Heart right ventricle (tissue), 16 donors: Measurements from ENCODE around the gene CXCR5. TPM values are rescaled to one million over a fixed set of nuclear protein-coding genes. Genes with fewer than 3 reads are reported as not detected.

Experiments used
- ATAC-seq, 8 donors: fragments of 200-7000 bp; cut with Tn5 transposase; one replicate each; pipeline ENCODE4 v1.9.1; 2020; ENCODE audit warnings: mild to moderate bottlenecking in 8 of 8, moderate library complexity in 8 of 8, moderate number of reproducible peaks in 1 of 8
- DNase-seq, 2 donors: peaks; one replicate each; pipeline ENCODE4 v3.0.0-alpha.2; 2020
- H3K27ac ChIP-seq, 10 donors: fragments of 200-600 bp; sonication (generic) in 2 of 10; one replicate each; pipeline versions ENCODE4 v1.5.0 to v1.8.0; 2020 to 2022; ENCODE audit warnings: mild to moderate bottlenecking in 3 of 10
- H3K27me3 ChIP-seq, 7 donors: fragments of 200-600 bp; one replicate each; pipeline ENCODE4 v1.8.0; 2021 to 2022; ENCODE audit warnings: mild to moderate bottlenecking in 2 of 7
- H3K36me3 ChIP-seq, 9 donors: fragments of 200-600 bp; sonication (generic) in 1 of 9; one replicate each; pipeline versions ENCODE4 v1.5.0 to v1.8.0; 2020 to 2022; ENCODE audit warnings: mild to moderate bottlenecking in 2 of 9
- H3K4me1 ChIP-seq, 9 donors: fragments of 200-600 bp; sonication (generic) in 1 of 9; one replicate each; pipeline versions ENCODE4 v1.5.0 to v1.8.0; 2020 to 2022; ENCODE audit warnings: mild to moderate bottlenecking in 4 of 9
- H3K4me3 ChIP-seq, 10 donors: fragments of 200-600 bp; sonication (generic) in 2 of 10; one replicate each; pipeline versions ENCODE4 v1.5.0 to v1.8.0; 2020 to 2022; ENCODE audit warnings: mild to moderate bottlenecking in 7 of 10, moderate library complexity in 2 of 10
- H3K9me3 ChIP-seq, 11 donors: fragments of 200-600 bp in 10 of 11; sonication (generic) in 2 of 11; one replicate each; pipeline versions ENCODE4 v1.5.0 to v1.8.0; 2013 to 2022; ENCODE audit warnings: mild to moderate bottlenecking in 2 of 11, control low read depth in 1 of 11, moderate library complexity in 1 of 11
- WGBS, 2 donors: extraction: QIAGEN DNeasy Blood & Tissue Kit; methylation state at CpG; one replicate each; pipeline ENCODE4 v1.1.7; 2013; ENCODE audit warnings: inconsistent platforms in 1 of 2; 5-methylcytosine and 5-hydroxymethylcytosine counted together
- intact Hi-C, 10 donors: fragments of 100-400 bp; cut with DNase I; formaldehyde crosslinking; loops; one replicate each; pipeline versions ENCODE4 v1.11.1 to v1.14.2; 2022
- polyA plus RNA-seq, 2 donors: library from polyadenylated mRNA; stranded (reverse); fragments of 200-250 nt; gene quantifications; one replicate each; pipeline ENCODE4 v1.2.3, GENCODE V29; 2013
- total RNA-seq, 10 donors: library from RNA; stranded (reverse); fragmentation: NEBNext Ultra II Directional in 3 of 10; extraction: Animal tissue kit (Norgen Biotek cat#: 25700) in 3 of 10; gene quantifications; one replicate each; pipeline versions ENCODE4 v1.2.1 to v1.2.4, GENCODE V29; 2021 to 2023
- TF ChIP-seq, protein P1 (sequence below), 9 donors: fragments of 200-600 bp; sonication (generic) in 2 of 9; IDR thresholded peaks; one replicate each; pipeline versions ENCODE4 v1.5.0 to v1.8.0; 2021 to 2022; ENCODE audit warnings: antibody characterized with exemption in 9 of 9, mild to moderate bottlenecking in 5 of 9, moderate library complexity in 1 of 9
- donor health status: Arrhythmogenic right ventricular cardiomyopathy.
- donor health status: ischemic (EF 13 %, LVEDD 7.1; RV severe dilation, severe dysfunction).
- donor health status: healthy with polysubstance abuse.
- donor health status: DM: no; HTN: yes; CAD: no.
- donor health status: DM: no; HTN: no; CAD: no.
- donor health status: ischemic (EF 25% LVEDD 6.9; RV normal size, moderate dysfunction).
- donor health status: ischemic (EF 25% LVEDD 5.7; RV mildly dilated, moderate dysfunction).
- donor health status: healthy.
- donor health status: DM: yes; HTN: yes; CAD: no.
- donor health status: Ischemic cardiomyopathy.
- donor health status: ischemic (EF 35%, LVEDD 5.7; RV mildly dilated, moderate dysfunction).
- donor health status: nonischemic (EF 11% LVEDD 7.7; RV severe dilation, severe dysfunction).
- donor health status: DM: yes; HTN: yes; CAD: no.
- donor health status: PGD.
- donor health status: ischemic (EF 29% LVEDD 5.4; RV normal size, mild dysfunction).
- donor health status: nonischemic (EF 23%, LVEDD 6.1; RV moderate dilation, normal function).

CXCR5 gene
- total and polyA plus RNA-seq, 12 donors: 0.16 to 0.58 (median 0.22) TPM; not detected in 9

DNA sequence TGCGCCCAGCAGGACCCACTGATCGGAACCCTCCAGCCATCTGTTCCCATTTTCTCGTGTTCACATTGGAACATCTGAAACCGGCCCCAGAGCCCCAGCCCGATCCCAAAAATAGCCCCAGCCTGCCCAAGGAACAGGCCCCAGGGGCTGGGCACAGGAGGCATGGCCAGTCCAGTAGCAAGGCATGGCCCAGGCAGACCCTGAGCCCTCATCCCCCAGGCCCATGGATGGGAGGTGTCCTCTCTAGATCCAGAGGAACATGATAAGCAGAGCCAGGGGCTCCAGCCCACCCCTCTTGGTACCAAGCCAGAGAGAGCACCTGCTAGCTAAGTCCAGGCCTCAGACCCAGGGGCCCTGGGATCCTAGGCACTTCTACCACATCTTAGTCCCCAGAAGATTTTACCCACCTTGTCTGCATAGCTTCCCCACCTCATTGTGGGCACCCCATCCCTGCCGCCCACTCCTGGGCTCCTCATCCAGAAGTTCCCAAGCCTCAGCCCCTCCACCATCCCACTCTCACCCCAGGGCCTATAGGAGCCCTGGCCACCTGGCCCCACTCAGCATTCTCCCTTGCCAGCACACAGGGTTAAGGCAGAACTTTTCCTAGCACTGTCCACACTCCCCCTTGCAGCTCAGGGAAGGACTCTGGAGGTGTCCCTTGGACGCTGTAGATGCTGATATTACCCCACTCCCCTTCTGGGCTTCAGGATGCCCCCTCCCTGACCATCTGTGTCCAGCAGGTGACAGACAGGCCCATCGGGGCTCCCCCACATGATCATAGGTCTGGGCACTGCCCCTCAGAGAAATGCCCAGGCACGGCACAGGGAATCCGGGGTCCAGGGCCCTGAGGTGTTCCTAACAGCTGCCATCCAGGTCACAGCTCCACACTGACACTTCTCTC lies 32.5 kb downstream of the CXCR5 start:
- WGBS, 2 donors: 34 to 40% methylated on average over 10 of the region's 10 CpGs
- no peaks in the 10 kb centered on the region for H3K9me3 ChIP-seq
- intact Hi-C loops: no loop called here
- peak overlapping the region in 5 of 10 donors; percentile 1 to 22 (median 12) for H3K4me3 ChIP-seq
- no peaks in the 10 kb centered on the region for H3K36me3 ChIP-seq
- ATAC-seq: no peak
- no peak for DNase-seq
- H3K27me3 ChIP-seq: no peaks in the 10 kb centered on the region
- TF ChIP-seq, protein P1, sequence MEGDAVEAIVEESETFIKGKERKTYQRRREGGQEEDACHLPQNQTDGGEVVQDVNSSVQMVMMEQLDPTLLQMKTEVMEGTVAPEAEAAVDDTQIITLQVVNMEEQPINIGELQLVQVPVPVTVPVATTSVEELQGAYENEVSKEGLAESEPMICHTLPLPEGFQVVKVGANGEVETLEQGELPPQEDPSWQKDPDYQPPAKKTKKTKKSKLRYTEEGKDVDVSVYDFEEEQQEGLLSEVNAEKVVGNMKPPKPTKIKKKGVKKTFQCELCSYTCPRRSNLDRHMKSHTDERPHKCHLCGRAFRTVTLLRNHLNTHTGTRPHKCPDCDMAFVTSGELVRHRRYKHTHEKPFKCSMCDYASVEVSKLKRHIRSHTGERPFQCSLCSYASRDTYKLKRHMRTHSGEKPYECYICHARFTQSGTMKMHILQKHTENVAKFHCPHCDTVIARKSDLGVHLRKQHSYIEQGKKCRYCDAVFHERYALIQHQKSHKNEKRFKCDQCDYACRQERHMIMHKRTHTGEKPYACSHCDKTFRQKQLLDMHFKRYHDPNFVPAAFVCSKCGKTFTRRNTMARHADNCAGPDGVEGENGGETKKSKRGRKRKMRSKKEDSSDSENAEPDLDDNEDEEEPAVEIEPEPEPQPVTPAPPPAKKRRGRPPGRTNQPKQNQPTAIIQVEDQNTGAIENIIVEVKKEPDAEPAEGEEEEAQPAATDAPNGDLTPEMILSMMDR (IDR thresholded peaks at IDR 0.05): no peak
- H3K4me1 ChIP-seq: peaks cover 86 to 99% (median 98%) of the 10 kb centered on the region in 9 donors
- peak overlapping the region; percentile 83 to 98 (median 94) for H3K27ac ChIP-seq

DNA sequence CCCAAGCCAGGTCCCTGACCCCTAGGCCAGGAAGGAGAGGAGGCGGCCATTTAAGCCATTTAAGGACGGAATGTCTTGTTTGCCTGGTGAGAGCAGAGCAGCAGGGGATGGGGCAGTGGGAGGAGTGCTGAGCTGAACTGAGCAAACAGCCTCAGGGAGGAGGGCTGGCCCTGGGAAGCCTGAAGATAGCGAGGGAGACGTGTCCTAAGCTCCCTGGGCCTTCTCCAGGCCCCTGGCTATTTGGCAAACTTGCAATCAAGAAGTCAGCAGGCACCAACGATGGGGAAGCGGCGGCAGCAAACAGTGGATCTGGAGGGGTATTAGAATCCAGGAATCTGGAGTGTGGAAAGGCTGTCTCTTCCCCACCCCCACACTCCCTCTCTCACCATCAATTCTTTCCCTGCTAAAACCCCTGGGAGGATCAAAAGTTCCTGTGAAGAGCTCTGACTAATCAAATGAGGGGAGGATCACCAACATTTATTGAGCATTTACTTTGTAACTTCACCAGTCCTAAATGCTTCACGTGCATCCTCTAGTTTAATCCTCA lies 33.2 kb downstream of the CXCR5 start:
- peaks cover 86 to 99% (median 98%) of the 10 kb centered on the region in 9 donors for H3K4me1 ChIP-seq
- intact Hi-C loops: no loop called here
- peak overlapping the region; percentile 83 to 98 (median 94) for H3K27ac ChIP-seq
- ATAC-seq: peak in 6 of 8 donors; percentile 9 to 23 (median 16)
- H3K4me3 ChIP-seq: peak overlapping the region in 4 of 10 donors; percentile 10 to 22 (median 16)
- TF ChIP-seq, protein P1 (IDR thresholded peaks at IDR 0.05): no peak
- no peaks in the 10 kb centered on the region for H3K9me3 ChIP-seq
- no peaks in the 10 kb centered on the region for H3K36me3 ChIP-seq
- WGBS, 2 donors: 26 to 31% methylated on average over 8 of the region's 8 CpGs
- peak; percentile 57 to 70 for DNase-seq
- H3K27me3 ChIP-seq: no peaks in the 10 kb centered on the region

DNA sequence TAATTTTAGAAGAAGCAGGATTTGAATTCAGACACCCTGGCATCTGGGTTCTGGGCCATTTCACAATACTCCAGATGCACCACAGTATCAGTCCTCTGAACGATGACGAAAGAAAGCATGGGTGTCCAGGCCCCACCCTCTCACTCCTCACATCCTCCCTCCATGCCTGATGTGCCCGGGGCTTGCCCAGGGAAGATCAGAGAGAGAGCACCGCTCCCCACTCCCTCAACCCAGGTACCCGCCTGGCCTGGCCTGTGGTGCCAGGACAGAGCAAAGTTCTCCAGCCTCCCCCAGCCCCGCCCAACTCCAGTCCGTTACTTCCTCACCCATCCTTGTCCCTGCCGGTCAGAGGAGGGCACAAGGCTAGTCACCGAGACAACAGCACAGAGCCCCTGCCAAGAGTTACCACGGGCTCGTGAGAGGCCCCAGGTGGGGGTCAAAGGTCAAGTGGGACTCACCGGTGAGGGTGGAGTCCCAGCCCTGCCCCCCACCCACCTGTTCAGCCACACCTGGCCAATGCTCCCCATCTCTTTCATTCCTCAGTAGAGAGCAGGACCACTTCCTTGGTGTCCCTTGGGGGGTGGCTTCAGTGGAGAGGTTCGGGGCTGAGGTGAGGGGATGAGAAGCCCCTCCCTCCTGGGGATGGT lies 33.9 kb downstream of the CXCR5 start:
- Histone ChIP-seq H3K27ac (peak overlapping the region; percentile 83 to 98 (median 94)), H3K4me3 (peak overlapping the region in 8 of 10 donors; percentile 19 to 38 (median 27)), H3K36me3 (no peaks in the 10 kb centered on the region), H3K27me3 (no peaks in the 10 kb centered on the region), H3K9me3 (no peaks in the 10 kb centered on the region), H3K4me1 (peaks cover 86 to 99% (median 98%) of the 10 kb centered on the region in 9 donors)
- peak in 1 of 2 donors; percentile 50 for DNase-seq
- 12% methylated on average over 13 of the region's 13 CpGs for WGBS, 2 donors
- ATAC-seq: peak in 7 of 8 donors; percentile 14 to 36 (median 20)
- TF ChIP-seq, protein P1 (IDR thresholded peaks at IDR 0.05): no peak
- intact Hi-C loops: no loop called here

DNA sequence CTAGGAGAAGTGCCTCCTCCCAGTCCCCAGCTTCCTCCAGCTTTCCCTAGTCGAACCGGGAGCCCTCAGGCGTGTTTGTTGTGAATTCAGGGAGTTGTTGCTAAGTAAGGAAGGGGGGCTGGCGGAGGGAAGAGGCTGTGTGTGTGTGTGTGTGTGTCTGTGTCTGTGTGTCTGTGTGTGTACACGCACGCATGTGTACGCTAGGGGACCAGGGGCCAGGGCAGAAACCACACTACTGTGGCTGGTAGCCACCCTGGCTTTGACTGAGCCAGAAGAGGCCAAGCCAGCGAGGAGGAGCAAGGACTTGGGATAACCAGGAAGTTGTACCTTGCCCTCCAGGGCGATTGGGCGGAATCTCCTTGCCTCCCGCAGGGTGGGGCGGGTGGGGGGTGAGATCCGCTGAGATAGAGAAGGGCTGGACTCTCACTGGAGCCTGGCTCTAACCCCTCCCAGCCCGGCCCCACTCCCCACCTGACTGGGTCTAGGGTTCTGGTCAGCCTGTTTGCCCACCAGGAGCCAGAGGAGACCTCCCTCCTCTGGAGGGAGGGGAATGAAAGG lies 34.5 kb downstream of the CXCR5 start:
- intact Hi-C loops: no loop called here
- no peaks in the 10 kb centered on the region for H3K27me3 ChIP-seq
- peaks cover 83 to 99% (median 98%) of the 10 kb centered on the region in 9 donors for H3K4me1 ChIP-seq
- H3K9me3 ChIP-seq: no peaks in the 10 kb centered on the region
- peak overlapping the region; percentile 83 to 98 (median 94) for H3K27ac ChIP-seq
- TF ChIP-seq, protein P1 (IDR thresholded peaks at IDR 0.05): no peak
- DNase-seq: peak; percentile 75 to 80
- no peaks in the 10 kb centered on the region for H3K36me3 ChIP-seq
- WGBS, 2 donors: 4 to 5% methylated on average over 14 of the region's 14 CpGs
- H3K4me3 ChIP-seq: peak overlapping the region in 9 of 10 donors; percentile 19 to 41 (median 30)
- peak; percentile 1 to 31 (median 19) for ATAC-seq
